ENCODE measurements around the gene C9orf153. TPM values are rescaled to one million over a fixed set of nuclear protein-coding genes. Genes with fewer than 3 reads are reported as not detected.

C9orf153 gene
- total and polyA plus RNA-seq, 2 experiments from 2014 or later: 1.0 TPM; not detected in 1

DNA sequence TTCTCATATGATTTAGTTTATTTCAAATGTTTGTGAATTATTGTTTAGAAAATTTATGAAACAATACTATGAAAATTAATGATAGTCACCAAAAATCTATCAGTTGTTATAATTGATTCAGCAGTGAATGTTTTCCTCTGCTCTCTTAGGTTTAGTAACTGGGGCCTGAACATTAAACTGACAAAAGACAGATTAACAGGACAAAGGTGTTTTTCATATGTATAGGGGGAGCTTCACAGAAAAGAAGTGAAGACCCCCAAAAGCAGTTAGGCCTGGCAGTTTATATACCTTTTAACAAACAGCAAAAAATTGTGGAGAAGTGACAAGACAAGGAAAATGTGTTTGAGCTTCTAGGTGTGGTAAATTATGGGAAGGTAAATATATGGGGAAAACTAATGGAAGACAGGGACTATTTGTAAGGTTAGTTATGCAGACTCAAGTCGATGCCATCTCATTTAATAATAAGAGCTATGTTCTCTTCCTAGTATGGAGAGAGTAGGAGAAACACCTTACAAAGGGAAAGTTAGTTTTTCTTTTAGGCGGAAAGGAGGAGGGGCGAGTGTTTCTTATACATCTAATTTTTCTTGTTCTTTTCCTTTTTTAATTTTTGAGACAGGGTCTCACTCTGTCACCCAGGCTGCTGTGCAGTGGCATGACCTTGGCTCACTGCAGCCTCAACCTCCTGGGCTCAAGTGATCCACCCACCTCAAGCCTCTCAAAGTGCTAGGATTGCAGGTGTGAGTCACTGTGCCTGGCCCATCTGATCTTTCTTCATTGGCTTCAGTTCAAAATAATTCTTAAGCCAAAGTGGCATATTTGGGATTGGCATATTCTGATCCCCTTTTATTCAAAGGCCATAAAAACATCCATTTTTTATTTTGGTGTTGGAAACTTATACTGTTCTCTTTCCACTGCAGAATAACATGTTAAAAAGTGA is 77.8 kb downstream of the C9orf153 start:
- Histone ChIP-seq H3K27me3 (no peaks in the 10 kb centered on the region), H3K4me1 (ENCODE audit: low read depth) (peaks cover 10% of the 10 kb centered on the region), H3K4me3 (no peak overlapping the region), H3K27ac (no peak overlapping the region), H3K36me3 (no peaks in the 10 kb centered on the region), H3K9me3 (ENCODE audit: low read depth) (no peaks in the 10 kb centered on the region)
- DNase-seq (ENCODE audit: low read depth in 1 of 2, low spot score in 1 of 2): no peak
- TF ChIP-seq CTCF (IDR thresholded peaks at IDR 0.05; ENCODE audit: low read depth, low read length): no peak

GRCh38 chr9:86178503-86178902 is 81.0 kb downstream of the C9orf153 start:
- no peak for TF ChIP-seq CTCF (IDR thresholded peaks at IDR 0.05; ENCODE audit: low read depth, low read length)
- no peaks in the 10 kb centered on the region for H3K9me3 ChIP-seq (ENCODE audit: low read depth)
- DNase-seq (ENCODE audit: low read depth in 1 of 2, low spot score in 1 of 2): no peak
- no peak overlapping the region for H3K4me3 ChIP-seq
- H3K4me1 ChIP-seq (ENCODE audit: low read depth): peaks cover 10% of the 10 kb centered on the region
- H3K27me3 ChIP-seq: no peaks in the 10 kb centered on the region
- H3K36me3 ChIP-seq: no peaks in the 10 kb centered on the region
- no peak overlapping the region for H3K27ac ChIP-seq

DNA sequence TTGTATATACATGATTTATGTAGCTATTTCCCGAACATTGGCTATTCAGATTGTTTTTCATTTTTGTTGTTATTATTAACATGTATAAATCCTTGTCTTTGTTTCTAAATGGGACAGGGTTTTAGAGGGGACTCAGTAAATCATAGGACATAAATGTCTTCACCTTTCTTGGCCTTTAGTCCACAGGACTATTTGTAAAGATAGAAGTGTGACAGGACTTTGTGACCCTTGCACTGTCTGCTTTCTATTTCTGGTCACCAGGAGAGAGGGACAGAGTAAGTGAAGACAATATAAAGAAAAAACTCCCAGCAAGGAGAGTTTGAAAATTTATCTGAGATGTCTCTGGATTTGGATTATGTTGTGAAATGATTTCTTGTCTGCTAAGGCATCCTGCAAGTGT is 81.5 kb downstream of the C9orf153 start:
- peaks cover 10% of the 10 kb centered on the region for H3K4me1 ChIP-seq (ENCODE audit: low read depth)
- no peaks in the 10 kb centered on the region for H3K9me3 ChIP-seq (ENCODE audit: low read depth)
- H3K4me3 ChIP-seq: no peak overlapping the region
- no peaks in the 10 kb centered on the region for H3K36me3 ChIP-seq
- H3K27me3 ChIP-seq: no peaks in the 10 kb centered on the region
- no peak overlapping the region for H3K27ac ChIP-seq
- TF ChIP-seq CTCF (IDR thresholded peaks at IDR 0.05; ENCODE audit: low read depth, low read length): no peak
- DNase-seq (ENCODE audit: low read depth in 1 of 2, low spot score in 1 of 2): no peak

- H3K9me3 ChIP-seq (ENCODE audit: low read depth): no peaks in the 10 kb centered on the region
- no peak overlapping the region for H3K4me3 ChIP-seq
- DNase-seq (ENCODE audit: low read depth in 1 of 2, low spot score in 1 of 2): peak in 1 of 2 donors; percentile 17
- no peaks in the 10 kb centered on the region for H3K36me3 ChIP-seq
- no peak for TF ChIP-seq CTCF (IDR thresholded peaks at IDR 0.05; ENCODE audit: low read depth, low read length)
- H3K27ac ChIP-seq: no peak overlapping the region
- no peaks in the 10 kb centered on the region for H3K27me3 ChIP-seq
- peaks cover 10% of the 10 kb centered on the region for H3K4me1 ChIP-seq (ENCODE audit: low read depth)
These were observed 83.0 kb downstream of the C9orf153 start for GRCh38 chr9:86176468-86176867.

DNA sequence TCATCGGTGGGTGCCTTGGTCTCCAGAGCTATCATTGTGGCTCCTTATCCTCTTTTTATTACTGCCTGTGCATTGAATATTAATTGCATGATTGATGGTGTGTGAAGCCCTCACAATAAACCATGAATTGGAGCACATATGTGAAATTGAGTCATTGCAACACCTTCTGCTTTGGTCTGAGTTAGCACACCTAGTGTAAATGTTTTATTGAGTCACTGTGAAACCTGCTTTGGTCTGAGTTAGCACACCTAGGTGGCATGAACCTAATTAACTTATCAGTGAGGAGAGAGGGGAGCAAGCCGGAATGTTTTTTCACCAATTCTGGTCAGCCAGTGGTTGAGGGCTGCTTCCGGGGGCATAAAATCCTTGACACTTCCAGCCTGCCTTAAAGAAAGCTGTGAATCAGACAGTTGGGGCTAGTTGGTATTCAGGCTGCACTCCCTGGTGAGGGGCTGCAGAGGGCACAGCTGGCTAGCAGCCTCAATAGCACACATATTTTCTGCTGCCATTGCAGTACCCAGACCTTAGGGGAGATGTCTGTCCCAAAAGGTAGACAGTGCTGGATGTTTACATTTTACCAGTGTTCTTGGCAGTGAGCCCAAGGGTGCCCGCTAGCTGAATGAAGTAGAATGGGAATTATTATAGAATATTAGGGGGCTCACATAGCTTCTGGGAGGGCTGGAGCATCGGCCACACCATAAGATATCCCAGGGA is 83.6 kb downstream of the C9orf153 start:
- no peaks in the 10 kb centered on the region for H3K9me3 ChIP-seq (ENCODE audit: low read depth)
- H3K4me3 ChIP-seq: no peak overlapping the region
- H3K27ac ChIP-seq: no peak overlapping the region
- TF ChIP-seq CTCF (IDR thresholded peaks at IDR 0.05; ENCODE audit: low read depth, low read length): no peak
- H3K27me3 ChIP-seq: no peaks in the 10 kb centered on the region
- no peaks in the 10 kb centered on the region for H3K36me3 ChIP-seq
- peaks cover 10% of the 10 kb centered on the region for H3K4me1 ChIP-seq (ENCODE audit: low read depth)
- DNase-seq (ENCODE audit: low read depth in 1 of 2, low spot score in 1 of 2): no peak
